Liver (tissue), 9 donors: ENCODE results near the gene NRAS. TPM values are rescaled to one million over a fixed set of nuclear protein-coding genes. Genes with fewer than 3 reads are reported as not detected.

Experiments
- DNase-seq: peaks from one replicate; pipeline ENCODE4 v3.0.0-alpha.2; 2017; ENCODE audit warnings: low spot score
- H3K27ac ChIP-seq, 2 donors: one replicate each; pipeline ENCODE4 v1.7.0; 2013; ENCODE audit warnings: inconsistent platforms in 2 of 2, low read length in 2 of 2, control low read depth in 1 of 2, low read depth in 1 of 2, mild to moderate bottlenecking in 1 of 2
- H3K27me3 ChIP-seq, 4 donors: one replicate each; pipeline versions ENCODE4 v1.6.1 to v1.7.0; 2013; ENCODE audit warnings: low read length in 3 of 4, inconsistent platforms in 1 of 4, mild to moderate bottlenecking in 1 of 4, moderate library complexity in 1 of 4; ENCODE audit not compliant: control insufficient read depth in 4 of 4, insufficient read depth in 4 of 4
- H3K36me3 ChIP-seq, 4 donors: one replicate each; pipeline versions ENCODE4 v1.6.1 to v1.7.0; 2013; ENCODE audit warnings: low read length in 3 of 4, mild to moderate bottlenecking in 3 of 4, low read depth in 1 of 4, moderate library complexity in 1 of 4; ENCODE audit not compliant: control insufficient read depth in 4 of 4, insufficient read depth in 3 of 4
- H3K4me1 ChIP-seq, 4 donors: one replicate each; pipeline versions ENCODE4 v1.6.1 to v1.7.0; 2013; ENCODE audit warnings: low read length in 3 of 4, mild to moderate bottlenecking in 3 of 4, moderate library complexity in 1 of 4; ENCODE audit not compliant: control insufficient read depth in 4 of 4, insufficient read depth in 4 of 4
- H3K4me3 ChIP-seq, 3 donors: one replicate each; pipeline versions ENCODE4 v1.6.1 to v1.7.0; 2013; ENCODE audit warnings: low read length in 3 of 3, control low read depth in 1 of 3, low read depth in 1 of 3, mild to moderate bottlenecking in 1 of 3
- H3K9ac ChIP-seq, 2 donors: one replicate each; pipeline ENCODE4 v1.7.0; 2013; ENCODE audit warnings: low read length in 2 of 2, mild to moderate bottlenecking in 2 of 2, moderate library complexity in 2 of 2, control low read depth in 1 of 2, low read depth in 1 of 2
- H3K9me3 ChIP-seq, 4 donors: one replicate each; pipeline versions ENCODE4 v1.6.1 to v1.7.0; 2013; ENCODE audit warnings: low read length in 3 of 4; ENCODE audit not compliant: control insufficient read depth in 4 of 4
- CTCF ChIP-seq: fragments of 150-350 bp; IDR thresholded peaks from 2 replicates; pipeline ENCODE4 v1.5.1; 2017; ENCODE audit warnings: improper control_type of control experiment, low read depth, low read length; ENCODE audit not compliant: missing input control
- EGR1 ChIP-seq, 2 donors: IDR thresholded peaks; 2 replicates each; pipeline ENCODE4 v1.6.1; 2016 to 2018; ENCODE audit warnings: antibody characterized with exemption in 2 of 2, low read depth in 2 of 2
- FOXA1 ChIP-seq: IDR thresholded peaks from 2 replicates; pipeline ENCODE4 v1.6.1; 2016; ENCODE audit warnings: antibody characterized with exemption
- FOXA2 ChIP-seq: IDR thresholded peaks from 2 replicates; pipeline ENCODE4 v1.6.1; 2016; ENCODE audit warnings: antibody characterized with exemption
- GABPA ChIP-seq, 2 donors: IDR thresholded peaks in 1 of 2; conservative IDR thresholded peaks in 1 of 2; 2 replicates each; pipeline ENCODE4 v1.6.1; 2016; ENCODE audit warnings: antibody characterized with exemption in 2 of 2, mild to moderate bottlenecking in 1 of 2, moderate library complexity in 1 of 2
- HNF4A ChIP-seq, 2 donors: conservative IDR thresholded peaks; 2 replicates each; pipeline ENCODE4 v1.6.1; 2016; ENCODE audit warnings: antibody characterized with exemption in 2 of 2, mild to moderate bottlenecking in 2 of 2
- HNF4G ChIP-seq: IDR thresholded peaks from 2 replicates; pipeline ENCODE4 v1.6.1; 2016; ENCODE audit warnings: antibody characterized with exemption
- JUND ChIP-seq, 2 donors: IDR thresholded peaks; 2 replicates each; pipeline ENCODE4 v1.6.1; 2016; ENCODE audit warnings: antibody characterized with exemption in 2 of 2
- MAX ChIP-seq: IDR thresholded peaks from 2 replicates; pipeline ENCODE4 v1.6.1; 2016; ENCODE audit warnings: antibody characterized with exemption
- NR2F2 ChIP-seq: IDR thresholded peaks from 2 replicates; pipeline ENCODE4 v1.6.1; 2016; ENCODE audit warnings: antibody characterized with exemption
- RAD21 ChIP-seq, 2 donors: IDR thresholded peaks; 2 replicates each; pipeline ENCODE4 v1.6.1; 2016; ENCODE audit warnings: antibody characterized with exemption in 2 of 2, mild to moderate bottlenecking in 2 of 2
- REST ChIP-seq: IDR thresholded peaks from 2 replicates; pipeline ENCODE4 v1.6.1; 2016; ENCODE audit warnings: antibody characterized with exemption, mild to moderate bottlenecking
- SP1 ChIP-seq: IDR thresholded peaks from 2 replicates; pipeline ENCODE4 v1.6.1; 2018; ENCODE audit warnings: antibody characterized with exemption, mild to moderate bottlenecking
- TAF1 ChIP-seq: conservative IDR thresholded peaks from 2 replicates; pipeline ENCODE4 v1.6.1; 2016; ENCODE audit warnings: antibody characterized with exemption, mild to moderate bottlenecking
- YY1 ChIP-seq: IDR thresholded peaks from 2 replicates; pipeline ENCODE4 v1.6.1; 2016; ENCODE audit warnings: antibody characterized with exemption, mild to moderate bottlenecking
- ZBTB33 ChIP-seq: IDR thresholded peaks from 2 replicates; pipeline ENCODE4 v1.6.1; 2016; ENCODE audit warnings: antibody characterized with exemption
- WGBS: extraction: QIAGEN DNeasy Blood & Tissue Kit; methylation state at CpG from one replicate; pipeline ENCODE4 v1.1.7; 2013; 5-methylcytosine and 5-hydroxymethylcytosine counted together
- polyA plus RNA-seq, 2 donors: library from polyadenylated mRNA; stranded (reverse) in 1 of 2; unstranded in 1 of 2; fragments of 200-250 nt in 1 of 2; fragments of >200 nt in 1 of 2; fragmentation: Nextera tagmentation in 1 of 2; extraction: Ambion mirVana in 1 of 2; gene quantifications; one replicate each; pipeline versions ENCODE4 v1.2.1 to v1.2.3, GENCODE V29; 2013 to 2015
- total RNA-seq, 2 donors: library from RNA; depleted of rRNA; stranded (reverse); fragments of >200 nt; gene quantifications; one replicate each; pipeline ENCODE4 v1.2.3, GENCODE V29; 2014
- donor health status: healthy.
- donor health status: healthy.
- donor health status: healthy.
- donor health status: healthy.
- donor health status: healthy.

NRAS gene
- total and polyA plus RNA-seq, 4 donors: 6.7 to 36.0 (median 13.4) TPM

GRCh38 chr1:114750780-114751179 is 34.2 kb upstream of the NRAS start (continued):
- TF ChIP-seq HNF4A (conservative IDR thresholded peaks at IDR 0.05) (no peak), GABPA (IDR thresholded peaks at IDR 0.05 in 1 of 2, conservative IDR thresholded peaks at IDR 0.05 in 1 of 2) (no peak), NR2F2 (no peak), RAD21 (IDR thresholded peaks at IDR 0.05) (no peak), FOXA2 (no peak), EGR1 (IDR thresholded peaks at IDR 0.05; ENCODE audit: low read depth in 2 of 2) (no peak), TAF1 (no peak)

GRCh38 chr1:114749835-114750234 is 33.3 kb upstream of the NRAS start:
- H3K4me1 ChIP-seq: peaks cover 3 to 47% (median 39%) of the 10 kb centered on the region in 4 donors
- peaks cover 0 to 17% (median 10%) of the 10 kb centered on the region in 4 donors for H3K36me3 ChIP-seq
- no peak overlapping the region for H3K27ac ChIP-seq
- no peaks in the 10 kb centered on the region for H3K9me3 ChIP-seq
- no peaks in the 10 kb centered on the region for H3K27me3 ChIP-seq
- no peak for TF ChIP-seq FOXA1
- no peak for TF ChIP-seq HNF4G
- no peak for TF ChIP-seq FOXA2
- no peak for TF ChIP-seq ZBTB33
- TF ChIP-seq MAX: no peak
- no peak for TF ChIP-seq NR2F2
- no peak for TF ChIP-seq EGR1 (IDR thresholded peaks at IDR 0.05; ENCODE audit: low read depth in 2 of 2)
- no peak for TF ChIP-seq CTCF
- no peak for TF ChIP-seq YY1
- no peak for TF ChIP-seq RAD21 (IDR thresholded peaks at IDR 0.05)
- TF ChIP-seq SP1: no peak
- H3K9ac ChIP-seq: no peak overlapping the region
- H3K4me3 ChIP-seq: no peak overlapping the region
- 75% methylated on average over 5 of the region's 5 CpGs for WGBS
- no peak for DNase-seq

GRCh38 chr1:114746450-114747121 is 30.0 kb upstream of the NRAS start:
- H3K9ac ChIP-seq: no peak overlapping the region
- WGBS: 88% methylated on average over 6 of the region's 6 CpGs

More at GRCh38 chr1:114746450-114747121, 30.0 kb upstream of the NRAS start:
- no peak for DNase-seq
- Histone ChIP-seq H3K27me3 (no peaks in the 10 kb centered on the region), H3K4me3 (no peak overlapping the region), H3K36me3 (peaks cover 2 to 25% (median 10%) of the 10 kb centered on the region in 4 donors), H3K9me3 (no peaks in the 10 kb centered on the region), H3K27ac (no peak overlapping the region), H3K4me1 (peaks cover 3 to 22% (median 17%) of the 10 kb centered on the region in 4 donors)
- TF ChIP-seq HNF4G (no peak), YY1 (no peak), EGR1 (IDR thresholded peaks at IDR 0.05; ENCODE audit: low read depth in 2 of 2) (no peak), HNF4A (conservative IDR thresholded peaks at IDR 0.05) (no peak), SP1 (no peak), GABPA (IDR thresholded peaks at IDR 0.05 in 1 of 2, conservative IDR thresholded peaks at IDR 0.05 in 1 of 2) (no peak), FOXA2 (no peak), TAF1 (no peak), JUND (IDR thresholded peaks at IDR 0.05) (no peak), REST (no peak)
